HepG2 (cell line): ENCODE data around the gene VPS4A. TPM values are rescaled to one million over a fixed set of nuclear protein-coding genes. Genes with fewer than 3 reads are reported as not detected.

Experiments
- BATF2 ChIP-seq: sonication (generic); formaldehyde crosslinking; IDR thresholded peaks from 2 replicates; pipeline ENCODE4 v1.8.0; 2022; ENCODE audit warnings: mild to moderate bottlenecking, missing genetic modification reagents, moderate library complexity
- CBFB ChIP-seq: sonication (generic); formaldehyde crosslinking; IDR thresholded peaks from 2 replicates; pipeline ENCODE4 v1.4.0; 2020; ENCODE audit warnings: missing genetic modification reagents
- FOXC1 ChIP-seq: sonication (generic); formaldehyde crosslinking; IDR thresholded peaks from 2 replicates; pipeline ENCODE4 v1.8.0; 2022; ENCODE audit warnings: mild to moderate bottlenecking, missing genetic modification reagents, borderline replicate concordance
- FOXO4 ChIP-seq: sonication (generic); formaldehyde crosslinking; conservative IDR thresholded peaks from 2 replicates; pipeline ENCODE4 v1.8.1; 2023; ENCODE audit warnings: missing genetic modification reagents
- HCFC1 ChIP-seq: fragments of 150-350 bp; IDR thresholded peaks from 2 replicates; pipeline ENCODE4 v1.6.1; 2014; ENCODE audit warnings: low read depth, low read length
- HDAC2 ChIP-seq: sonication (generic); formaldehyde crosslinking; IDR thresholded peaks from 2 replicates; pipeline ENCODE4 v1.4.0; 2020; ENCODE audit warnings: missing genetic modification reagents
- HIC2 ChIP-seq: sonication (generic); formaldehyde crosslinking; IDR thresholded peaks from 2 replicates; pipeline ENCODE4 v1.9.0; 2022; ENCODE audit warnings: low read depth, missing genetic modification reagents
- HNF1A ChIP-seq, 2 experiments: sonication (generic) in 1 of 2; formaldehyde crosslinking in 1 of 2; IDR thresholded peaks; 2 replicates each; pipeline versions ENCODE4 v1.4.0 to v1.6.1; 2016 to 2020; ENCODE audit warnings: borderline replicate concordance in 1 of 2, low read depth in 1 of 2, mild to moderate bottlenecking in 1 of 2, missing genetic modification reagents in 1 of 2
- KAT8 ChIP-seq: IDR thresholded peaks from 2 replicates; pipeline ENCODE4 v1.6.1; 2016; ENCODE audit warnings: missing genetic modification reagents, missing compliant biosample characterization
- MAFG ChIP-seq: sonication (generic); formaldehyde crosslinking; IDR thresholded peaks from 2 replicates; pipeline ENCODE4 v1.5.1; 2020; ENCODE audit warnings: mild to moderate bottlenecking, missing genetic modification reagents
- NCOA2 ChIP-seq: sonication (generic); formaldehyde crosslinking; IDR thresholded peaks from 2 replicates; pipeline ENCODE4 v1.8.0; 2022; ENCODE audit warnings: inconsistent platforms
- ONECUT2 ChIP-seq: sonication (generic); formaldehyde crosslinking; IDR thresholded peaks from 2 replicates; pipeline ENCODE4 v1.4.0; 2020; ENCODE audit warnings: missing genetic modification reagents
- PITX1 ChIP-seq: sonication (generic); formaldehyde crosslinking; IDR thresholded peaks from 2 replicates; pipeline ENCODE4 v1.5.1; 2020; ENCODE audit warnings: mild to moderate bottlenecking, missing genetic modification reagents
- SCMH1 ChIP-seq: sonication (generic); formaldehyde crosslinking; IDR thresholded peaks from 2 replicates; pipeline ENCODE4 v1.9.0; 2021; ENCODE audit warnings: missing genetic modification reagents, mild to moderate bottlenecking, borderline replicate concordance
- SRSF4 ChIP-seq: fragments of 200-400 bp; formaldehyde crosslinking; IDR thresholded peaks from one replicate; pipeline ENCODE4 v1.6.1; 2018; ENCODE audit warnings: mild to moderate bottlenecking, low read depth, low read length, moderate library complexity; ENCODE audit not compliant: poor library complexity, severe bottlenecking
- THYN1 ChIP-seq: sonication (generic); formaldehyde crosslinking; IDR thresholded peaks from 2 replicates; pipeline ENCODE4 v1.8.1; 2023; ENCODE audit warnings: low read depth, mild to moderate bottlenecking, moderate library complexity, missing genetic modification reagents, borderline replicate concordance
- ZNF251 ChIP-seq: sonication (generic); formaldehyde crosslinking; IDR thresholded peaks from 2 replicates; pipeline ENCODE4 v1.9.0; 2021; ENCODE audit warnings: mild to moderate bottlenecking, missing genetic modification reagents
- ZNF660 ChIP-seq: sonication (generic); formaldehyde crosslinking; IDR thresholded peaks from 2 replicates; pipeline ENCODE4 v1.5.1; 2020; ENCODE audit warnings: mild to moderate bottlenecking, low read depth, missing genetic modification reagents, borderline replicate concordance
- ZNF777 ChIP-seq: sonication (generic); formaldehyde crosslinking; IDR thresholded peaks from 2 replicates; pipeline ENCODE4 v1.4.0; 2020; ENCODE audit warnings: missing genetic modification reagents
- ZNF841 ChIP-seq: sonication (generic); formaldehyde crosslinking; IDR thresholded peaks from 2 replicates; pipeline ENCODE4 v1.8.1; 2023; ENCODE audit warnings: missing genetic modification reagents, borderline replicate concordance
- polyA plus RNA-seq, 8 experiments: library from polyadenylated mRNA; depleted of rRNA in 3 of 8; stranded (reverse) in 7 of 8; unstranded in 1 of 8; fragments of >200 nt; fragmentation: Illumina TruSeq in 4 of 8; extraction: Trizol in 4 of 8; gene quantifications; 2 replicates each; pipeline versions ENCODE4 v1.2.1 to v1.2.3, GENCODE V29; 2011 to 2016; ENCODE audit warnings: low read depth in 4 of 8, missing spikeins in 1 of 8, mixed read lengths in 1 of 8; ENCODE audit not compliant: insufficient read depth in 1 of 8
- total RNA-seq, 5 experiments: library from RNA; depleted of rRNA; stranded (reverse); fragments of >200 nt; fragmentation: Illumina TruSeq; extraction: Trizol; gene quantifications; 2 replicates each; pipeline ENCODE4 v1.2.3, GENCODE V29; 2016; ENCODE audit warnings: low read depth in 1 of 5

The VPS4A gene
- total and polyA plus RNA-seq, 2 of the 13 experiments (the other 11 are each of a cell fraction or from before 2014, with no cell fraction given), result 13.2 to 27.9 TPM

GRCh38 chr16:69326172-69326873, 15.2 kb downstream of the VPS4A start (continued):
- TF ChIP-seq HNF1A (IDR thresholded peaks at IDR 0.05; ENCODE audit: low read depth), result peak; percentile 32; the same call in 1 of the 2 replicates
- 0 out of 2 replicates have a peak, but pooled peaks have one; percentile 54 for TF ChIP-seq HNF1A (CRISPR knock-in tag; IDR thresholded peaks at IDR 0.05; ENCODE audit: borderline replicate concordance)
- TF ChIP-seq CBFB (CRISPR knock-in tag), result no peak
- TF ChIP-seq FOXC1 (CRISPR knock-in tag), result peak; percentile 69; the same call in 1 of the 2 replicates
- TF ChIP-seq FOXO4, result no peak
- peak; percentile 54 for TF ChIP-seq KAT8 (CRISPR knock-in tag)
- no peak for TF ChIP-seq ZNF660 (CRISPR knock-in tag)
- no peak for TF ChIP-seq ZNF777 (CRISPR knock-in tag)
- peak; percentile 91; the same call in 1 of the 2 replicates for TF ChIP-seq HDAC2 (CRISPR knock-in tag)
- no peak for TF ChIP-seq THYN1 (CRISPR knock-in tag)
- no peak for TF ChIP-seq SRSF4
- TF ChIP-seq HIC2 (CRISPR knock-in tag), result no peak
- TF ChIP-seq ONECUT2 (CRISPR knock-in tag), result no peak
- no peak for TF ChIP-seq BATF2 (CRISPR knock-in tag)
- TF ChIP-seq HCFC1, result no peak
- no peak for TF ChIP-seq ZNF841 (CRISPR knock-in tag)
- TF ChIP-seq ZNF251 (CRISPR knock-in tag), result no peak
- TF ChIP-seq NCOA2 (CRISPR knock-in tag), result no peak; the same call in 1 of the 2 replicates
- TF ChIP-seq MAFG, result no peak
- TF ChIP-seq SCMH1 (CRISPR knock-in tag), result no peak
- peak; percentile 15; the same call in 1 of the 2 replicates for TF ChIP-seq PITX1 (CRISPR knock-in tag)
